K562 (cell line): ENCODE data around the gene SYTL5. TPM values are rescaled to one million over a fixed set of nuclear protein-coding genes. Genes with fewer than 3 reads are reported as not detected.
A peak's percentile ranks its signal among the peaks of the same experiment; 100 is the strongest.

Source experiments
- ATAC-seq: fragments of 200-7000 bp; cut with Tn5 transposase; 3 replicates; pipeline ENCODE4 v1.9.1; 2020; ENCODE audit warnings: moderate library complexity
- BruUV-seq: library from RNA; stranded (reverse); fragments of 400-500 nt; replicated peaks from 2 replicates; lab custom pipeline; 2021; lab: Mats Ljungman, UMichigan
- CTCF ChIA-PET: fragments of 300-600 bp; formaldehyde crosslinking; extraction: SDS; loops from one replicate; lab custom pipeline; 2021; ENCODE audit warnings: low intra/inter-chr PET ratio; lab: Yijun Ruan, JAX
- POLR2A ChIA-PET: fragments of 300-600, 350-650 bp; sonication (Branson Sonifier 250); formaldehyde crosslinking; extraction: SDS; loops from one replicate; lab custom pipeline; 2021; ENCODE audit warnings: antibody characterized with exemption, inconsistent platforms; lab: Yijun Ruan, JAX
- DNase-seq, 4 experiments: peaks; one replicate each; pipeline versions ENCODE4 v3.0.0 to v3.0.0-alpha.2; 2011 to 2018; ENCODE audit warnings: low spot score in 3 of 4, mixed read lengths in 3 of 4; ENCODE audit errors: extremely low read depth in 1 of 4
- FAIRE-seq: peaks from 2 replicates; lab custom pipeline; 2011; peaks lifted over from hg19 to GRCh38; lab: Jason Lieb, UNC
- H2AFZ ChIP-seq: 2 replicates; pipeline ENCODE4 v1.6.0; 2011; ENCODE audit warnings: low read depth, low read length, control low read depth, inconsistent platforms
- H3K27ac ChIP-seq: fragments of 200-600 bp; 3 replicates; pipeline ENCODE4 v1.8.0; 2011; ENCODE audit warnings: low read depth, mild to moderate bottlenecking, control low read depth, inconsistent platforms, low read length, moderate library complexity, mixed read lengths; ENCODE audit errors: extremely low read depth
- H3K27me3 ChIP-seq, 2 experiments: fragments of 300-600 bp in 1 of 2; 2 replicates in 1 of 2; 3 replicates in 1 of 2; pipeline versions ENCODE4 v1.6.0 to v1.8.0; 2011; ENCODE audit warnings: inconsistent platforms in 2 of 2, low read length in 2 of 2, mild to moderate bottlenecking in 1 of 2, mixed read lengths in 1 of 2, moderate library complexity in 1 of 2; ENCODE audit not compliant: control insufficient read depth in 2 of 2, insufficient read depth in 2 of 2
- H3K36me3 ChIP-seq: fragments of 300-600 bp; 3 replicates; pipeline ENCODE4 v1.8.0; 2011; ENCODE audit warnings: mild to moderate bottlenecking, low read length, inconsistent platforms; ENCODE audit not compliant: control insufficient read depth, insufficient read depth
- H3K4me1 ChIP-seq, 2 experiments: fragments of 200-600 bp in 1 of 2; replicated peaks in 1 of 2; 2 replicates in 1 of 2; 3 replicates in 1 of 2; pipeline versions ENCODE4 v1.5.1 to v1.8.0; 2011; ENCODE audit warnings: inconsistent platforms in 2 of 2, low read length in 2 of 2, mild to moderate bottlenecking in 1 of 2, mixed read lengths in 1 of 2, moderate library complexity in 1 of 2; ENCODE audit not compliant: control insufficient read depth in 2 of 2, insufficient read depth in 2 of 2
- H3K4me2 ChIP-seq: 2 replicates; pipeline ENCODE4 v1.6.1; 2011; ENCODE audit warnings: low read length, control low read depth, inconsistent platforms, mixed read lengths; ENCODE audit not compliant: insufficient read depth
- H3K4me3 ChIP-seq: fragments of 200-600 bp; sonication (generic), shearing (Covaris generic); 2 replicates; pipeline ENCODE4 v1.5.1; 2016; ENCODE audit warnings: control low read depth, inconsistent platforms
- H3K79me2 ChIP-seq: fragments of 200-600 bp; 3 replicates; pipeline ENCODE4 v1.8.0; 2011; ENCODE audit warnings: low read length, inconsistent platforms; ENCODE audit not compliant: control insufficient read depth, insufficient read depth
- H3K9ac ChIP-seq, 2 experiments: 2 replicates each; pipeline versions ENCODE4 v1.6.0 to v1.6.1; 2011; ENCODE audit warnings: low read depth in 2 of 2, low read length in 2 of 2, control low read depth in 1 of 2, inconsistent platforms in 1 of 2, mild to moderate bottlenecking in 1 of 2, mixed read lengths in 1 of 2; ENCODE audit not compliant: insufficient read depth in 1 of 2
- H3K9me1 ChIP-seq: one replicate; pipeline ENCODE4 v1.6.0; 2011; ENCODE audit warnings: inconsistent platforms, mild to moderate bottlenecking, low read length, moderate library complexity; ENCODE audit not compliant: control insufficient read depth, insufficient read depth
- H3K9me3 ChIP-seq: replicated peaks from 2 replicates; pipeline ENCODE4 v1.5.1; 2011; ENCODE audit warnings: low read depth, low read length, inconsistent platforms; ENCODE audit not compliant: control insufficient read depth, insufficient read depth
- H4K20me1 ChIP-seq: replicated peaks from 2 replicates; pipeline ENCODE4 v1.6.1; 2011; ENCODE audit warnings: low read length, inconsistent platforms, mixed read lengths; ENCODE audit not compliant: control insufficient read depth, insufficient read depth
- ARID2 ChIP-seq: fragments of 450-650 bp; IDR thresholded peaks from 2 replicates; pipeline ENCODE4 v1.6.1; 2017; ENCODE audit warnings: antibody characterized with exemption, mild to moderate bottlenecking
- DIDO1 ChIP-seq: fragments of 450-650 bp; IDR thresholded peaks from 2 replicates; pipeline ENCODE4 v1.6.1; 2016; ENCODE audit warnings: low read depth, missing biosample characterization, missing genetic modification characterization
- ELF2 ChIP-seq: fragments of 250-450 bp; sonication (Bioruptor Pico); IDR thresholded peaks from 2 replicates; pipeline ENCODE4 v1.5.0; 2021; ENCODE audit warnings: mild to moderate bottlenecking
- HDAC1 ChIP-seq, 2 experiments: fragments of 450-650 bp; IDR thresholded peaks; 2 replicates each; pipeline ENCODE4 v1.6.1; 2016 to 2017; ENCODE audit warnings: inconsistent platforms in 1 of 2, mild to moderate bottlenecking in 1 of 2, moderate library complexity in 1 of 2
- ID3 ChIP-seq, 2 experiments: fragments of 250-450 bp in 1 of 2; fragments of 450-650 bp in 1 of 2; sonication (Bioruptor Pico) in 1 of 2; IDR thresholded peaks; 2 replicates each; pipeline versions ENCODE4 v1.6.1 to v1.8.0; 2016 to 2021; ENCODE audit warnings: mild to moderate bottlenecking in 2 of 2, moderate library complexity in 2 of 2, missing compliant biosample characterization in 1 of 2, missing genetic modification characterization in 1 of 2
- MAFF ChIP-seq: IDR thresholded peaks from 2 replicates; pipeline ENCODE4 v1.6.1; 2012; ENCODE audit warnings: low read length, improper control_type of control experiment
- NR3C1 ChIP-seq: sonication (generic); formaldehyde crosslinking; IDR thresholded peaks from 2 replicates; pipeline ENCODE4 v1.8.1; 2022; ENCODE audit warnings: missing genetic modification reagents
- POLR3A ChIP-seq: IDR thresholded peaks from 2 replicates; pipeline ENCODE4 v1.6.1; 2011; ENCODE audit warnings: borderline replicate concordance, mild to moderate bottlenecking, moderate library complexity; ENCODE audit not compliant: insufficient read length, insufficient read depth; ENCODE audit errors: extremely low read depth
- RAD51 ChIP-seq: fragments of 450-650 bp; IDR thresholded peaks from 2 replicates; pipeline ENCODE4 v1.7.1; 2016; ENCODE audit warnings: low read depth, mild to moderate bottlenecking, borderline replicate concordance
- RB1 ChIP-seq: fragments of 450-650 bp; IDR thresholded peaks from 2 replicates; pipeline ENCODE4 v1.6.1; 2017; ENCODE audit warnings: low read depth, mild to moderate bottlenecking
- SMARCC2 ChIP-seq: fragments of 450-650 bp; IDR thresholded peaks from 2 replicates; pipeline ENCODE4 v1.6.1; 2017; ENCODE audit warnings: antibody characterized with exemption, moderate library complexity, mild to moderate bottlenecking, low read depth
- SPI1 ChIP-seq: IDR thresholded peaks from 2 replicates; pipeline ENCODE4 v1.6.1; 2011; ENCODE audit warnings: low read depth, low read length, control low read depth, borderline replicate concordance
- TAL1 ChIP-seq: fragments of 450-650 bp; IDR thresholded peaks from 2 replicates; pipeline ENCODE4 v1.6.1; 2016; ENCODE audit warnings: mild to moderate bottlenecking
- ZNF121 ChIP-seq: sonication (generic); formaldehyde crosslinking; conservative IDR thresholded peaks from 2 replicates; pipeline ENCODE4 v1.8.0; 2022; ENCODE audit warnings: missing genetic modification reagents
- ZNF140 ChIP-seq: fragments of 250-450 bp; sonication (Bioruptor Pico); IDR thresholded peaks from 2 replicates; pipeline ENCODE4 v1.8.0; 2021; ENCODE audit warnings: moderate library complexity, mild to moderate bottlenecking, inconsistent platforms
- ZNF165 ChIP-seq: fragments of 250-450 bp; sonication (Bioruptor Pico); IDR thresholded peaks from 2 replicates; pipeline ENCODE4 v1.4.0; 2020; ENCODE audit warnings: borderline replicate concordance
- ZNF57 ChIP-seq: fragments of 450-650 bp; formaldehyde crosslinking; IDR thresholded peaks from 2 replicates; pipeline ENCODE4 v1.4.0; 2020; ENCODE audit warnings: mild to moderate bottlenecking, moderate library complexity
- ZNF77 ChIP-seq: fragments of 250-450 bp; sonication (Bioruptor Pico); IDR thresholded peaks from 2 replicates; pipeline ENCODE4 v1.5.0; 2020
- WGBS: fragments of 100-300 bp; shearing (Covaris generic); methylation state at CpG from one replicate; pipeline ENCODE4 v1.1.6; 2016; ENCODE audit warnings: low coverage, mixed read lengths; ENCODE audit not compliant: insufficient coverage; ENCODE audit errors: missing lambda C conversion rate; 5-methylcytosine and 5-hydroxymethylcytosine counted together
- in situ Hi-C: fragments of 300-500 bp; cut with MboI; formaldehyde crosslinking; loops from 4 replicates; pipeline ENCODE4 v1.15.0; 2018; ENCODE audit warnings: inconsistent platforms, mixed read lengths
- intact Hi-C: fragments of 100-400 bp; cut with micrococcal nuclease; formaldehyde crosslinking; loops from 2 replicates; pipeline ENCODE4 v1.14.2; 2022
- polyA plus RNA-seq, 8 experiments: library from polyadenylated mRNA; depleted of rRNA in 4 of 8; stranded (reverse) in 5 of 8; unstranded in 3 of 8; fragments of >200 nt; fragmentation: Nextera tagmentation in 2 of 8; fragmentation: Illumina TruSeq in 1 of 8; extraction: Ambion mirVana in 2 of 8; extraction: Trizol in 1 of 8; gene quantifications; 2 replicates each; pipeline versions ENCODE4 v1.2.1 to v1.2.3, GENCODE V29; 2011 to 2014; ENCODE audit warnings: inconsistent platforms in 1 of 8, missing spikeins in 1 of 8
- total RNA-seq, 7 experiments: library from RNA; depleted of rRNA in 6 of 7; stranded (reverse); fragments of >200 nt in 6 of 7; fragmentation: Illumina TruSeq in 2 of 7; extraction: Trizol in 2 of 7; gene quantifications; 2 replicates each; pipeline versions ENCODE4 v1.2.1 to v1.2.3, GENCODE V29; 2011 to 2021; ENCODE audit warnings: low replicate concordance in 1 of 7
- TF ChIP-seq, protein P1 (sequence below): sonication (generic); formaldehyde crosslinking; IDR thresholded peaks from 2 replicates; pipeline ENCODE4 v1.8.0; 2023; ENCODE audit warnings: missing genetic modification reagents, mild to moderate bottlenecking, borderline replicate concordance

SYTL5 gene
- total and polyA plus RNA-seq, 9 of the 15 experiments (the other 6 are each of a cell fraction or from before 2014, with no cell fraction given), result 0.01 to 0.25 (median 0.09) TPM

GRCh38 chrX:38112566-38112965 lies 106.2 kb downstream of the SYTL5 start (continued):
- TF ChIP-seq HDAC1 (IDR thresholded peaks at IDR 0.05) (no peak), ZNF121 (CRISPR knock-in tag) (no peak), TAL1 (no peak), SPI1 (no peak)
- TF ChIP-seq, all 486 proteins: peak for 0

DNA sequence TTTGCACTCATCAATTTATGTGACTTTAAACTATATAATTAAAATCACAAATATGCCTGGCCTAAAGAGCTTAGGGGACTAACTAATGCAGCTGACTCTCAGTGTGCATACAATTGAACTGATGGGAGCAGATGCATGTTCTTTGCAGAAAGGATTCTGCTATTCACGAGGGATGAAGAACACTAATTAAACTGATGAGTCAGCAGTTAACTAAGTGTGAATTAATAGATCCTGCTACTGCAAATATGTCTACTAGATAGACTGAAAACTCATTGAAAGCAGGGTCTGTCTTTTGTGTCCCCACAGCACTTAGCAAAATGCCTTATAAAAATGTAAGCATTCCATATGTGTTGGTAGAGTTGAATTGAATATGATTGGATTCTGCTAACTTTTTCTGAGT lies 110.4 kb downstream of the SYTL5 start:
- Histone ChIP-seq H3K4me1 (no peaks in the 10 kb centered on the region), H3K27ac (no peak overlapping the region), H3K9me3 (no peaks in the 10 kb centered on the region), H4K20me1 (no peaks in the 10 kb centered on the region), H3K9me1 (no peaks in the 10 kb centered on the region), H3K4me3 (no peak overlapping the region), H3K36me3 (no peaks in the 10 kb centered on the region), H2AFZ (no peak overlapping the region), H3K79me2 (no peaks in the 10 kb centered on the region), H3K27me3 (no peaks in the 10 kb centered on the region), H3K9ac (no peak overlapping the region), H3K4me2 (no peak overlapping the region)
- in situ Hi-C loops (no loop called here), intact Hi-C loops (no loop called here)
- ChIA-PET POLR2A (no interaction called here), CTCF (no interaction called here)
- no peak for FAIRE-seq
- no peak for ATAC-seq
- WGBS, result 0% methylated on average over 1 of the region's 1 CpG
- DNase-seq, result no peak
- no TSS peak for BruUV-seq
- TF ChIP-seq ZNF165 (CRISPR knock-in tag) (no peak), RB1 (no peak), ID3 (CRISPR knock-in tag; IDR thresholded peaks at IDR 0.05) (no peak), ID3 (tag; IDR thresholded peaks at IDR 0.05) (no peak), POLR3A (no peak), ELF2 (CRISPR knock-in tag) (no peak), ZNF77 (no peak), SMARCC2 (no peak), DIDO1 (tag) (no peak), NR3C1 (CRISPR knock-in tag) (no peak), RAD51 (no peak), ARID2 (no peak), ZNF140 (CRISPR knock-in tag) (no peak), ZNF57 (no peak), MAFF (peak; percentile 97)
- TF ChIP-seq, protein P1, sequence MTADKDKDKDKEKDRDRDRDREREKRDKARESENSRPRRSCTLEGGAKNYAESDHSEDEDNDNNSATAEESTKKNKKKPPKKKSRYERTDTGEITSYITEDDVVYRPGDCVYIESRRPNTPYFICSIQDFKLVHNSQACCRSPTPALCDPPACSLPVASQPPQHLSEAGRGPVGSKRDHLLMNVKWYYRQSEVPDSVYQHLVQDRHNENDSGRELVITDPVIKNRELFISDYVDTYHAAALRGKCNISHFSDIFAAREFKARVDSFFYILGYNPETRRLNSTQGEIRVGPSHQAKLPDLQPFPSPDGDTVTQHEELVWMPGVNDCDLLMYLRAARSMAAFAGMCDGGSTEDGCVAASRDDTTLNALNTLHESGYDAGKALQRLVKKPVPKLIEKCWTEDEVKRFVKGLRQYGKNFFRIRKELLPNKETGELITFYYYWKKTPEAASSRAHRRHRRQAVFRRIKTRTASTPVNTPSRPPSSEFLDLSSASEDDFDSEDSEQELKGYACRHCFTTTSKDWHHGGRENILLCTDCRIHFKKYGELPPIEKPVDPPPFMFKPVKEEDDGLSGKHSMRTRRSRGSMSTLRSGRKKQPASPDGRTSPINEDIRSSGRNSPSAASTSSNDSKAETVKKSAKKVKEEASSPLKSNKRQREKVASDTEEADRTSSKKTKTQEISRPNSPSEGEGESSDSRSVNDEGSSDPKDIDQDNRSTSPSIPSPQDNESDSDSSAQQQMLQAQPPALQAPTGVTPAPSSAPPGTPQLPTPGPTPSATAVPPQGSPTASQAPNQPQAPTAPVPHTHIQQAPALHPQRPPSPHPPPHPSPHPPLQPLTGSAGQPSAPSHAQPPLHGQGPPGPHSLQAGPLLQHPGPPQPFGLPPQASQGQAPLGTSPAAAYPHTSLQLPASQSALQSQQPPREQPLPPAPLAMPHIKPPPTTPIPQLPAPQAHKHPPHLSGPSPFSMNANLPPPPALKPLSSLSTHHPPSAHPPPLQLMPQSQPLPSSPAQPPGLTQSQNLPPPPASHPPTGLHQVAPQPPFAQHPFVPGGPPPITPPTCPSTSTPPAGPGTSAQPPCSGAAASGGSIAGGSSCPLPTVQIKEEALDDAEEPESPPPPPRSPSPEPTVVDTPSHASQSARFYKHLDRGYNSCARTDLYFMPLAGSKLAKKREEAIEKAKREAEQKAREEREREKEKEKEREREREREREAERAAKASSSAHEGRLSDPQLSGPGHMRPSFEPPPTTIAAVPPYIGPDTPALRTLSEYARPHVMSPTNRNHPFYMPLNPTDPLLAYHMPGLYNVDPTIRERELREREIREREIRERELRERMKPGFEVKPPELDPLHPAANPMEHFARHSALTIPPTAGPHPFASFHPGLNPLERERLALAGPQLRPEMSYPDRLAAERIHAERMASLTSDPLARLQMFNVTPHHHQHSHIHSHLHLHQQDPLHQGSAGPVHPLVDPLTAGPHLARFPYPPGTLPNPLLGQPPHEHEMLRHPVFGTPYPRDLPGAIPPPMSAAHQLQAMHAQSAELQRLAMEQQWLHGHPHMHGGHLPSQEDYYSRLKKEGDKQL (CRISPR knock-in tag), result no peak
